Measurements from ENCODE around the gene PKNOX1. TPM values are rescaled to one million over a fixed set of nuclear protein-coding genes. Genes with fewer than 3 reads are reported as not detected.
"Not testable (repeated sequence)": the region's sequence is repeated elsewhere in the genome, so short reads cannot be mapped to it uniquely, and the experiment has no call there.

Gene PKNOX1
- total RNA-seq, 1 donor from 2014 or later: 8.2 TPM

- Mint-ChIP-seq H3K27me3 (ENCODE audit: unreplicated experiment) (peaks cover 10% of the 10 kb centered on the region), H3K4me1 (ENCODE audit: unreplicated experiment) (no peaks in the 10 kb centered on the region), H3K9me3 (ENCODE audit: unreplicated experiment) (no peaks in the 10 kb centered on the region), H3K27ac (ENCODE audit: unreplicated experiment) (no peak overlapping the region), H3K36me3 (ENCODE audit: low read depth, unreplicated experiment) (no peaks in the 10 kb centered on the region), H3K4me3 (ENCODE audit: unreplicated experiment) (no peak overlapping the region)
- no peak for TF ChIP-seq CTCF (IDR thresholded peaks at IDR 0.05; ENCODE audit: unreplicated experiment)
- no peak for DNase-seq (ENCODE audit: low spot score)
Measured at GRCh38 chr21:42964546-42965210, 9.7 kb upstream of the PKNOX1 start.

DNA sequence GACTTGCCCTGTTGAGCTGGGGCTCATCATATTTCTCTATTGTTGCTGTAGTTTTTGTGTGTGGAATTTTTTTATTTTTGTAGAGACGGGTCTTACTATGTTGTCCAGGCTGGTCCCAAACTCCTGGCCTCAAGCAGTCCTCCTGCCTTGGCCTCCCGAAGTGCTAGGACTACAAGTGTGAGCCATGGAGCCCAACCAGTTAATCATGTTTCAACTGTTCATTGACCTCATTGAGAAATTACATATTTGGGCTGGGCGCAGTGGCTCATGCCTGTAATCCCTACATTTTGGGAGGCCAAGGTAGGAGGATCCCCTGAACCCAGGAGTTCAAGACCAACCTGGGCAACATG is 9.2 kb upstream of the PKNOX1 start:
- Mint-ChIP-seq H3K4me3 (ENCODE audit: unreplicated experiment) (no peak overlapping the region), H3K9me3 (ENCODE audit: unreplicated experiment) (no peaks in the 10 kb centered on the region), H3K36me3 (ENCODE audit: low read depth, unreplicated experiment) (no peaks in the 10 kb centered on the region), H3K27me3 (ENCODE audit: unreplicated experiment) (peaks cover 10% of the 10 kb centered on the region), H3K4me1 (ENCODE audit: unreplicated experiment) (no peaks in the 10 kb centered on the region), H3K27ac (ENCODE audit: unreplicated experiment) (no peak overlapping the region)
- no peak for DNase-seq (ENCODE audit: low spot score)
- TF ChIP-seq CTCF (IDR thresholded peaks at IDR 0.05; ENCODE audit: unreplicated experiment): no peak

GRCh38 chr21:42967616-42968015 is 6.7 kb upstream of the PKNOX1 start:
- H3K27me3 Mint-ChIP-seq (ENCODE audit: unreplicated experiment); H3K4me3 Mint-ChIP-seq (ENCODE audit: unreplicated experiment); H3K36me3 Mint-ChIP-seq (ENCODE audit: low read depth, unreplicated experiment); H3K4me1 Mint-ChIP-seq (ENCODE audit: unreplicated experiment); DNase-seq (ENCODE audit: low spot score); H3K9me3 Mint-ChIP-seq (ENCODE audit: unreplicated experiment); H3K27ac Mint-ChIP-seq (ENCODE audit: unreplicated experiment): not testable (repeated sequence)

DNA sequence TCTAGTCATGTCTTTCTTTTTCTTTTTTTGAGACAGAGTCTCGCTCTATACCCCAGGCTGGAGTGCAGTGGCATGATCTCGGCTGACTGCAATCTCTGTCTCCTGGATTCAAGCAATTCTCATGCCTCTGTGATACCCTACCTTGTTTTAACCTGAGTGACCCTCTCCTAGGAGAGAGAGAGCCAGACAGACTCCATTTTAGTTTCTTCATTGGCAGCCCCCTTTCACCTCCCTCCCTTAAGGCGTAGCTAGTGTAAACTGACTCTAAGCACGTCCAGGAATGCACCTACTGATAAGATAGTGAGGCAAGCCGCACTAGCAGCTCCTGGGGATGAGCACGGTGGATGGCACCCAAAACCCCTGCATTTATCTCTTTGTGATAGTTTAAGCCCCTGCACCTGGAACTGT is 5.2 kb upstream of the PKNOX1 start:
- H3K36me3 Mint-ChIP-seq (ENCODE audit: low read depth, unreplicated experiment): no peaks in the 10 kb centered on the region
- H3K4me1 Mint-ChIP-seq (ENCODE audit: unreplicated experiment): peaks cover 5% of the 10 kb centered on the region
- H3K4me3 Mint-ChIP-seq (ENCODE audit: unreplicated experiment): no peak overlapping the region
- peaks cover 8% of the 10 kb centered on the region for H3K27me3 Mint-ChIP-seq (ENCODE audit: unreplicated experiment)
- H3K9me3 Mint-ChIP-seq (ENCODE audit: unreplicated experiment): no peaks in the 10 kb centered on the region
- no peak for DNase-seq (ENCODE audit: low spot score)
- H3K27ac Mint-ChIP-seq (ENCODE audit: unreplicated experiment): no peak overlapping the region
- no peak for TF ChIP-seq CTCF (IDR thresholded peaks at IDR 0.05; ENCODE audit: unreplicated experiment)

GRCh38 chr21:42970946-42971653 is 3.3 kb upstream of the PKNOX1 start:
- Mint-ChIP-seq H3K27me3 (ENCODE audit: unreplicated experiment) (peaks cover 4% of the 10 kb centered on the region), H3K9me3 (ENCODE audit: unreplicated experiment) (no peaks in the 10 kb centered on the region), H3K27ac (ENCODE audit: unreplicated experiment) (no peak overlapping the region), H3K4me1 (ENCODE audit: unreplicated experiment) (peaks cover 8% of the 10 kb centered on the region), H3K4me3 (ENCODE audit: unreplicated experiment) (no peak overlapping the region), H3K36me3 (ENCODE audit: low read depth, unreplicated experiment) (no peaks in the 10 kb centered on the region)
- TF ChIP-seq CTCF (IDR thresholded peaks at IDR 0.05; ENCODE audit: unreplicated experiment): no peak
- DNase-seq (ENCODE audit: low spot score): no peak
